GM21737 (cell line): ENCODE measurements around the gene HEXB.
"Not testable (repeated sequence)": the region's sequence is repeated elsewhere in the genome, so short reads cannot be mapped to it uniquely, and the experiment has no call there.

Experiments used
- ATAC-seq: cut with Tn5 transposase; IDR thresholded peaks from one replicate; pipeline ENCODE4 v1.9.1; 2021; ENCODE audit warnings: mild to moderate bottlenecking, moderate library complexity; ENCODE audit not compliant: unreplicated experiment

Gene HEXB

GRCh38 chr5:74725331-74725730, 40.3 kb downstream of the HEXB start:
- no peak for ATAC-seq

- ATAC-seq: no peak
Observed at GRCh38 chr5:74736759-74737158, 51.7 kb downstream of the HEXB start.

- ATAC-seq: no peak
Observed at GRCh38 chr5:74738406-74738805, 53.4 kb downstream of the HEXB start.

GRCh38 chr5:74748742-74749141, 63.7 kb downstream of the HEXB start:
- ATAC-seq: not testable (repeated sequence)

GRCh38 chr5:74761241-74761640, 76.2 kb downstream of the HEXB start:
- ATAC-seq: no peak

GRCh38 chr5:74762599-74762998, 77.6 kb downstream of the HEXB start:
- no peak for ATAC-seq

GRCh38 chr5:74763504-74763903, 78.5 kb downstream of the HEXB start:
- ATAC-seq: no peak

- ATAC-seq: no peak
Observed at GRCh38 chr5:74765201-74765600, 80.2 kb downstream of the HEXB start.

GRCh38 chr5:74765929-74766328, 80.9 kb downstream of the HEXB start:
- ATAC-seq: no peak

- ATAC-seq: peak; percentile 41
Observed at GRCh38 chr5:74766418-74766848, 81.4 kb downstream of the HEXB start.

GRCh38 chr5:74766849-74767578, 82.0 kb downstream of the HEXB start, which contains the start of the genes GFM2 and NSA2:
Gene GFM2, minus strand, starts transcription at chr5:74767117. Its CDS starts 3,375 bp downstream, at chr5:74763742.
Gene NSA2, plus strand, starts transcription at chr5:74767249. Its CDS starts 112 bp downstream, at chr5:74767361.
- peak; percentile 87 for ATAC-seq

- peak; percentile 9 for ATAC-seq
Observed at GRCh38 chr5:74767579-74767913, 82.5 kb downstream of the HEXB start.
